HG02798 (cell line): ENCODE measurements around the gene KAZN.

Experiments
- ATAC-seq: cut with Tn5 transposase; IDR thresholded peaks from one replicate; pipeline ENCODE4 v1.9.1; 2021; ENCODE audit warnings: mild to moderate bottlenecking; ENCODE audit not compliant: unreplicated experiment, poor library complexity

KAZN gene

GRCh38 chr1:14982029-14982428, 383.5 kb downstream of the KAZN start:
- ATAC-seq = no peak

GRCh38 chr1:14983277-14983676, 384.8 kb downstream of the KAZN start:
- ATAC-seq = no peak

- no peak for ATAC-seq
These were observed 387.7 kb downstream of the KAZN start for GRCh38 chr1:14986168-14986567.

- no peak for ATAC-seq
These were observed 389.5 kb downstream of the KAZN start for GRCh38 chr1:14987829-14988603.

- ATAC-seq = no peak
These were observed 390.2 kb downstream of the KAZN start for GRCh38 chr1:14988636-14989035.

- no peak for ATAC-seq
These were observed 391.6 kb downstream of the KAZN start for GRCh38 chr1:14989931-14990728.

- no peak for ATAC-seq
These were observed 394.9 kb downstream of the KAZN start for GRCh38 chr1:14993414-14993813.

GRCh38 chr1:14994148-14994547, 395.7 kb downstream of the KAZN start:
- no peak for ATAC-seq

GRCh38 chr1:14994841-14995437, 396.5 kb downstream of the KAZN start:
- no peak for ATAC-seq

- ATAC-seq = no peak
These were observed 397.9 kb downstream of the KAZN start for GRCh38 chr1:14996133-14997050.

GRCh38 chr1:14997646-14998276, 399.3 kb downstream of the KAZN start:
- ATAC-seq = no peak

- no peak for ATAC-seq
These were observed 401.0 kb downstream of the KAZN start for GRCh38 chr1:14999441-14999840.

GRCh38 chr1:15000030-15000429, 401.5 kb downstream of the KAZN start:
- ATAC-seq = no peak

GRCh38 chr1:15000671-15001070, 402.2 kb downstream of the KAZN start:
- ATAC-seq = no peak

GRCh38 chr1:15001317-15001915, 402.9 kb downstream of the KAZN start:
- no peak for ATAC-seq

GRCh38 chr1:15002325-15002724, 403.8 kb downstream of the KAZN start:
- ATAC-seq = no peak

- no peak for ATAC-seq
These were observed 405.9 kb downstream of the KAZN start for GRCh38 chr1:15004396-15004795.

- ATAC-seq = no peak
These were observed 406.6 kb downstream of the KAZN start for GRCh38 chr1:15005116-15005515.

- no peak for ATAC-seq
These were observed 408.9 kb downstream of the KAZN start for GRCh38 chr1:15007368-15007767.
